ENCODE measurements around the gene H2BK1. TPM values are rescaled to one million over a fixed set of nuclear protein-coding genes. Genes with fewer than 3 reads are reported as not detected.

The H2BK1 gene
- polyA plus RNA-seq, 1 donor (not counting 4 experiments of a cell fraction or from before 2014, with no cell fraction given) = not detected

- DNase-seq (ENCODE audit: low read depth, low spot score) = no peak
- dilution Hi-C loops (cut with MboI; ENCODE audit: extremely low pct_ligation_motif_present, low sequenced_read_pairs) = no loop called here
Measured at GRCh38 chr7:151185762-151186639, 24.3 kb downstream of the H2BK1 start.

GRCh38 chr7:151181011-151181431 is 29.3 kb downstream of the H2BK1 start:
- Histone ChIP-seq H3K9me3 (ENCODE audit: control insufficient read depth, low read depth, low read length) (no peaks in the 10 kb centered on the region), H3K9ac (ENCODE audit: control insufficient read depth, extremely low read depth, insufficient read depth, low read length) (no peak overlapping the region), H3K36me3 (ENCODE audit: control insufficient read depth in 2 of 2, extremely low read depth in 1 of 2, insufficient read depth in 2 of 2, low read length in 2 of 2) (no peaks in the 10 kb centered on the region), H3K27ac (ENCODE audit: control insufficient read depth, insufficient read depth, low read length) (no peak overlapping the region), H3K4me2 (ENCODE audit: control insufficient read depth, extremely low read depth, insufficient read depth, low read depth, low read length) (no peak overlapping the region), H3K4me1 (ENCODE audit: control insufficient read depth, extremely low read depth, insufficient read depth, low read length) (no peaks in the 10 kb centered on the region), H3K9me1 (ENCODE audit: control insufficient read depth, extremely low read depth, insufficient read depth, low read length) (no peaks in the 10 kb centered on the region), H4K20me1 (ENCODE audit: control insufficient read depth, extremely low read depth, insufficient read depth, low read length) (no peaks in the 10 kb centered on the region), H3K79me2 (ENCODE audit: control insufficient read depth, insufficient read depth, low read length) (no peaks in the 10 kb centered on the region), H3K4me3 (ENCODE audit: control insufficient read depth in 2 of 3, extremely low read depth in 1 of 3, insufficient read depth in 2 of 3, low read depth in 1 of 3, low read length in 3 of 3) (no peak overlapping the region), H2AFZ (ENCODE audit: control insufficient read depth, low read length) (no peak overlapping the region), H3K27me3 (ENCODE audit: control insufficient read depth, extremely low read depth, insufficient read depth, low read length) (peaks cover 8% of the 10 kb centered on the region)
- dilution Hi-C loops (cut with MboI; ENCODE audit: extremely low pct_ligation_motif_present, low sequenced_read_pairs) = no loop called here
- DNase-seq (ENCODE audit: low read depth, low spot score) (no peak), FAIRE-seq (no peak)
- TF ChIP-seq EZH2 (IDR thresholded peaks at IDR 0.05; ENCODE audit: low read length) = no peak
- TF ChIP-seq CTCF (optimal IDR thresholded peaks at IDR 0.05 in 1 of 3, IDR thresholded peaks at IDR 0.05 in 1 of 3, conservative IDR thresholded peaks at IDR 0.05 in 1 of 3; ENCODE audit: extremely low read depth in 1 of 3, insufficient read depth in 2 of 3, low read length in 3 of 3) = no peak

More at GRCh38 chr7:151185762-151186639, 24.3 kb downstream of the H2BK1 start:
- no peaks in the 10 kb centered on the region for H3K9me1 ChIP-seq (ENCODE audit: control insufficient read depth, extremely low read depth, insufficient read depth, low read length)
- no peak overlapping the region for H3K4me3 ChIP-seq (ENCODE audit: control insufficient read depth in 2 of 3, extremely low read depth in 1 of 3, insufficient read depth in 2 of 3, low read depth in 1 of 3, low read length in 3 of 3)
- H3K27me3 ChIP-seq (ENCODE audit: control insufficient read depth, extremely low read depth, insufficient read depth, low read length) = peaks cover 21% of the 10 kb centered on the region
- H2AFZ ChIP-seq (ENCODE audit: control insufficient read depth, low read length) = no peak overlapping the region
- FAIRE-seq = no peak
- H4K20me1 ChIP-seq (ENCODE audit: control insufficient read depth, extremely low read depth, insufficient read depth, low read length) = no peaks in the 10 kb centered on the region
- H3K27ac ChIP-seq (ENCODE audit: control insufficient read depth, insufficient read depth, low read length) = no peak overlapping the region
- no peaks in the 10 kb centered on the region for H3K79me2 ChIP-seq (ENCODE audit: control insufficient read depth, insufficient read depth, low read length)
- TF ChIP-seq EZH2 (IDR thresholded peaks at IDR 0.05; ENCODE audit: low read length) (no peak), CTCF (optimal IDR thresholded peaks at IDR 0.05 in 1 of 3, IDR thresholded peaks at IDR 0.05 in 1 of 3, conservative IDR thresholded peaks at IDR 0.05 in 1 of 3; ENCODE audit: extremely low read depth in 1 of 3, insufficient read depth in 2 of 3, low read length in 3 of 3) (no peak)
- no peaks in the 10 kb centered on the region for H3K9me3 ChIP-seq (ENCODE audit: control insufficient read depth, low read depth, low read length)
- no peaks in the 10 kb centered on the region for H3K4me1 ChIP-seq (ENCODE audit: control insufficient read depth, extremely low read depth, insufficient read depth, low read length)
- no peaks in the 10 kb centered on the region for H3K36me3 ChIP-seq (ENCODE audit: control insufficient read depth in 2 of 2, extremely low read depth in 1 of 2, insufficient read depth in 2 of 2, low read length in 2 of 2)
- H3K9ac ChIP-seq (ENCODE audit: control insufficient read depth, extremely low read depth, insufficient read depth, low read length) = no peak overlapping the region
- no peak overlapping the region for H3K4me2 ChIP-seq (ENCODE audit: control insufficient read depth, extremely low read depth, insufficient read depth, low read depth, low read length)
